OCI-LY7 (cell line): ENCODE results near the gene LGR6.

ENCODE experiments used
- EZH2phosphoT487 ChIP-seq: fragments of 200-600 bp; sonication (generic); IDR thresholded peaks from 2 replicates; pipeline ENCODE4 v1.6.1; 2018; ENCODE audit warnings: low read depth, borderline replicate concordance, mild to moderate bottlenecking, mixed run types, antibody characterized with exemption, low read length, moderate library complexity, mixed read lengths
- TF ChIP-seq, protein P1 (sequence below): fragments of 200-600 bp; sonication (generic); conservative IDR thresholded peaks from 2 replicates; pipeline ENCODE4 v1.5.1; 2014; ENCODE audit warnings: mild to moderate bottlenecking, antibody characterized with exemption, low read length, moderate library complexity, mixed read lengths

DNA sequence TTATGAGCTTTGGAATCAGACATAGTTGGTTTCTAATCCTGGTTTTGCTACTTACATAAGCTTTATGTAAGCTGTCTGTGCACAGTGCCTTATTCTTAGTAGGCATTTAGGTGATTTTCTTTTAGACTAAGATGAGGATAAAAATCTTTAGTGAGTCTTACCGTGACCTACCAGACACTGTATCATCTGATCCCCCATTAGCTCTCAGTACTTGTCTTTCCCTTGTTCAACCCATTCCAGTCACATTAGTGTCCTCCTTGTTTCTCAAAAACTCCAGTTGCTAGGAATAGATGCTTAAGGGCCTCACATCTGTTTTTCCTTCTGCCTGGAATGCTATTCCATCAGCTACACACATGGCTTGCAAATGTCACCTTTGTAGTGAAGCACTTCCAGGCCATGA is 173.7 kb downstream of the LGR6 start:
- TF ChIP-seq EZH2phosphoT487 = no peak
- TF ChIP-seq, protein P1, sequence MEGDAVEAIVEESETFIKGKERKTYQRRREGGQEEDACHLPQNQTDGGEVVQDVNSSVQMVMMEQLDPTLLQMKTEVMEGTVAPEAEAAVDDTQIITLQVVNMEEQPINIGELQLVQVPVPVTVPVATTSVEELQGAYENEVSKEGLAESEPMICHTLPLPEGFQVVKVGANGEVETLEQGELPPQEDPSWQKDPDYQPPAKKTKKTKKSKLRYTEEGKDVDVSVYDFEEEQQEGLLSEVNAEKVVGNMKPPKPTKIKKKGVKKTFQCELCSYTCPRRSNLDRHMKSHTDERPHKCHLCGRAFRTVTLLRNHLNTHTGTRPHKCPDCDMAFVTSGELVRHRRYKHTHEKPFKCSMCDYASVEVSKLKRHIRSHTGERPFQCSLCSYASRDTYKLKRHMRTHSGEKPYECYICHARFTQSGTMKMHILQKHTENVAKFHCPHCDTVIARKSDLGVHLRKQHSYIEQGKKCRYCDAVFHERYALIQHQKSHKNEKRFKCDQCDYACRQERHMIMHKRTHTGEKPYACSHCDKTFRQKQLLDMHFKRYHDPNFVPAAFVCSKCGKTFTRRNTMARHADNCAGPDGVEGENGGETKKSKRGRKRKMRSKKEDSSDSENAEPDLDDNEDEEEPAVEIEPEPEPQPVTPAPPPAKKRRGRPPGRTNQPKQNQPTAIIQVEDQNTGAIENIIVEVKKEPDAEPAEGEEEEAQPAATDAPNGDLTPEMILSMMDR = no peak
